Stimulated activated CD4-positive, alpha-beta T cell treated with anti-CD3 and anti-CD28 coated beads, Interleukin-15, amount 100 ng/mL, for 24 hours (primary cell): ENCODE data around the gene FLAD1.
A peak's percentile ranks its signal among the peaks of the same experiment; 100 is the strongest.
"Not testable (repeated sequence)": the region's sequence is repeated elsewhere in the genome, so short reads cannot be mapped to it uniquely, and the experiment has no call there.

Source experiments
- DNase-seq: peaks from one replicate; pipeline ENCODE4 v3.0.0-alpha.2; 2020

The FLAD1 gene

GRCh38 chr1:154992721-154993571 lies 9.8 kb downstream of the FLAD1 start:
- no peak for DNase-seq

- DNase-seq = no peak
These were observed 10.6 kb downstream of the FLAD1 start, which contains the start of gene LENEP for GRCh38 chr1:154993572-154994268. TSS of gene LENEP (plus strand) at chr1:154993586. CDS start at chr1:154993608, 22 bp downstream.

GRCh38 chr1:154994269-154994587 lies 11.1 kb downstream of the FLAD1 start:
- DNase-seq = no peak

- no peak for DNase-seq
These were observed 11.4 kb downstream of the FLAD1 start for GRCh38 chr1:154994591-154994990.

GRCh38 chr1:154995301-154995983 lies 12.3 kb downstream of the FLAD1 start:
- DNase-seq = not testable (repeated sequence)

- no peak for DNase-seq
These were observed 14.0 kb downstream of the FLAD1 start for GRCh38 chr1:154996966-154997701.

GRCh38 chr1:154998201-154998780 lies 15.1 kb downstream of the FLAD1 start:
- no peak for DNase-seq

GRCh38 chr1:154998818-154999570 lies 15.8 kb downstream of the FLAD1 start:
- peak; percentile 88 for DNase-seq

GRCh38 chr1:154999571-155000410 lies 16.6 kb downstream of the FLAD1 start:
- peak; percentile 85 for DNase-seq

GRCh38 chr1:155000411-155000725 lies 17.2 kb downstream of the FLAD1 start:
- DNase-seq = peak; percentile 63

GRCh38 chr1:155000726-155001424 lies 17.7 kb downstream of the FLAD1 start:
- peak; percentile 94 for DNase-seq

- DNase-seq = no peak
These were observed 18.2 kb downstream of the FLAD1 start for GRCh38 chr1:155001425-155001674.

GRCh38 chr1:155001675-155002463 lies 18.7 kb downstream of the FLAD1 start:
- DNase-seq = peak; percentile 100

GRCh38 chr1:155002464-155003226 lies 19.5 kb downstream of the FLAD1 start, which contains the start of gene ZBTB7B:
TSS of gene ZBTB7B (plus strand) at chr1:155002802. CDS start at chr1:155014661, 11,859 bp downstream.
- DNase-seq = no peak

GRCh38 chr1:155003227-155003765 lies 20.2 kb downstream of the FLAD1 start:
- DNase-seq = no peak

GRCh38 chr1:155003766-155004351 lies 20.7 kb downstream of the FLAD1 start:
- DNase-seq = no peak

- DNase-seq = no peak
These were observed 21.4 kb downstream of the FLAD1 start for GRCh38 chr1:155004352-155005075.
